Right lobe of liver (tissue), 4 donors: ENCODE measurements around the gene FTH1.

Experiments used
- POLR2A ChIP-seq: fragments of 450-650 bp; IDR thresholded peaks from one replicate; pipeline ENCODE4 v1.6.1; 2017; ENCODE audit warnings: antibody characterized with exemption, mild to moderate bottlenecking
- TF ChIP-seq, protein P1 (sequence below), 4 donors: fragments of 200-600 bp in 3 of 4; fragments of 450-650 bp in 1 of 4; IDR thresholded peaks; one replicate each; pipeline versions ENCODE4 v1.5.1 to v1.8.0; 2016 to 2022; ENCODE audit warnings: antibody characterized with exemption in 4 of 4, mild to moderate bottlenecking in 2 of 4
- donor health status: DM: no; HTN: no; CAD: no.
- donor health status: DM: no; HTN: no; CAD: no.
- donor health status: DM: no; HTN: yes; CAD: no.

DNA sequence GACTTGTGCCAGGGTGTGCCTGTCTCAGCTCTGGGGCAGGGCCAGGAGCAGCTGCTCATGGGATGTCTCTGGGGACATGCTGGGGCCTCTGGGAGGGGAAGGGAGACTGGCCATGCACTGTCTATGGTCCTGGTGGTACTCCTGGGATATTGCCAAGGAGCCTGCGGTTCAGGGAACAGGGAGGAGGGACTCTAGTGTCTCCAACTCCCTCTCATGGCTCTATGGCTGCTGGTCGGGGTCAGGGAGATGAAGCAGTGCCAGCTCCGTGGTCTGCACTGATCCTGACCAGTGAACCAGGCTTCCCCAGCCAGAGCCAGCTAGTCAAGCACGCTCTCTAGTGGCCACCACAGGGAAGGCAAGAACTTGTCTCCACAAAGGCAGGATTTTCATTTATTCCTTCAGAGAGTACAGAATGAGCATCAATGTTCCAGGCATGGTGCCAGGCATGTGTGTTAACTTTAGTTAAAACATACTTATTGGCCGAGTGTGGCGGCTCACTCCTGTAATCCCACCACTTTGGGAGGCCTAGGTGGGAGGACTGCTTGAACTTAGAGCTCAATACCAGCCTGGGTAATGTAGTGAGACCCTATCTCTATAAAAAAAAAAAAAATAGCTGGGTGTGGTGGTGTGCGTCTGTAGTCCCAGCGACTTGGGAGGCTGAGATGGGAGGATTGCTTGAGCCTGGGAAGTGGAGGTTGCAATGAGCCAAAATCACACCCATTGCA is 19.8 kb downstream of the FTH1 start:
- TF ChIP-seq, protein P1, sequence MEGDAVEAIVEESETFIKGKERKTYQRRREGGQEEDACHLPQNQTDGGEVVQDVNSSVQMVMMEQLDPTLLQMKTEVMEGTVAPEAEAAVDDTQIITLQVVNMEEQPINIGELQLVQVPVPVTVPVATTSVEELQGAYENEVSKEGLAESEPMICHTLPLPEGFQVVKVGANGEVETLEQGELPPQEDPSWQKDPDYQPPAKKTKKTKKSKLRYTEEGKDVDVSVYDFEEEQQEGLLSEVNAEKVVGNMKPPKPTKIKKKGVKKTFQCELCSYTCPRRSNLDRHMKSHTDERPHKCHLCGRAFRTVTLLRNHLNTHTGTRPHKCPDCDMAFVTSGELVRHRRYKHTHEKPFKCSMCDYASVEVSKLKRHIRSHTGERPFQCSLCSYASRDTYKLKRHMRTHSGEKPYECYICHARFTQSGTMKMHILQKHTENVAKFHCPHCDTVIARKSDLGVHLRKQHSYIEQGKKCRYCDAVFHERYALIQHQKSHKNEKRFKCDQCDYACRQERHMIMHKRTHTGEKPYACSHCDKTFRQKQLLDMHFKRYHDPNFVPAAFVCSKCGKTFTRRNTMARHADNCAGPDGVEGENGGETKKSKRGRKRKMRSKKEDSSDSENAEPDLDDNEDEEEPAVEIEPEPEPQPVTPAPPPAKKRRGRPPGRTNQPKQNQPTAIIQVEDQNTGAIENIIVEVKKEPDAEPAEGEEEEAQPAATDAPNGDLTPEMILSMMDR (IDR thresholded peaks at IDR 0.05): peak; percentile 89 to 95 (median 91)
- no peak for TF ChIP-seq POLR2A
